Measurements from ENCODE around the gene NUP42.
A peak's percentile ranks its signal among the peaks of the same experiment; 100 is the strongest.
"Not testable (repeated sequence)": the region's sequence is repeated elsewhere in the genome, so short reads cannot be mapped to it uniquely, and the experiment has no call there.

NUP42 gene

DNA sequence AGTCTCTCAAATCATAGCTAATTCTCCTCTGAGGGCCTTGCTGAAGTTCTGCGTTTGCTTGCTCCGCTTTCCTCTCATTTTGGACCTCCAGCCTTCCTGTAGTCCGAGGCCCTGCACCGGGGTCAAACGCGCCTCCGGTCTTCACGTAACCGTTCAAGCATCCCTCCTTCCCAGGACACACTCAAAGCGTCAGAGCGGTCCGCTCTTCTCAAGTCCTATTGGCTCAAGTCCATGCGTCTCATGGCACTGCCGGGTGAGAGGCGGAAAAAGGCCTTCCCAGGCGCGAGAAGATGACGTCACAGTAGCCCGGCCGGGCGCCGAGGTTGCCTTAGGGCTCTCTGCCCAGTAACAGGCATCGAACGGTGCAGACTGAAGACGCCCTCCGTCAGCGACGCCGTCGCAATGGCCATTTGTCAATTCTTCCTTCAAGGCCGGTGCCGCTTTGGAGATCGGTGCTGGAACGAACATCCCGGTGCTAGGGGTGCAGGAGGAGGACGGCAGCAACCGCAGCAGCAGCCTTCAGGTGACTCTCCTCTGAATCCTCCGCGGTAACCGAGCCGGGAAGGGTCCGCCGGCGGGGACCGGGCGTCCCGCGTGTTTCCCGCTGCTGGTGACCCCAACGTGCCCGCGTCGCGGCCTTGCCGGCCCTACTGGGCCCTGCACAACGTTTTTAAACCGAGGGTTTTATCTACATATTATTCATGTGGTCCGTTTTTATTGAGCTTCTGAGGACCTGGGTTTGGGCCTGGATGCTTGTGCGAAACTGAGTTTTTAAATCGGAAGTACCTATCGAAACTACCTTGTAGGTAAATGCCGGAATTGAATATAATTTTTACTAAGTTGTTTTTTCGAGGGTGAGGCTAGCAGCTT, at the start of gene NUP42:
Gene NUP42 (plus strand): TSS at position 365 of the 870 bp plus-strand sequence. CDS start 38 bp downstream, at position 403.
- peak; percentile 64 to 96 (median 89) for DNase-seq

GRCh38 chr7:23133797-23134196, 48.1 kb upstream of the NUP42 start:
- no peak for DNase-seq

DNA sequence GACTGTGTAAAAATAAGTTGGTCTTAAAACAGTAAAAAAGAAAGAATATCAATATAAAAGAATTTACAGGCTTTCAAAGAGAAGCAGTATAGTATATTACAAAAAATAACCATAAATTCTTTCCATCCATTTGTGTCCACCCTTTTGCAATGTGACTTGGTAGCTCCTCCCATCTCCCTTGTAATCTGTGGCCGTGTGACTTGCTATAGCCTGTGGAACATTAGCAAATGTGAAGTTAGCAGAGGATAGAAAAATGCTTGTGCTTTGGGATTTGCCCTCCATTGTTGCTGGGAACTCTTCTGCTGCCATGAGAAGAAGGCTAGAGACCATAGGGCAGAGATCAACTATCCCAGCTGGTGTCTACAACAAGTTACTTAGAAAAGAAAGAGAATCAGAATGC, 46.1 kb upstream of the NUP42 start:
- no peak for DNase-seq

DNA sequence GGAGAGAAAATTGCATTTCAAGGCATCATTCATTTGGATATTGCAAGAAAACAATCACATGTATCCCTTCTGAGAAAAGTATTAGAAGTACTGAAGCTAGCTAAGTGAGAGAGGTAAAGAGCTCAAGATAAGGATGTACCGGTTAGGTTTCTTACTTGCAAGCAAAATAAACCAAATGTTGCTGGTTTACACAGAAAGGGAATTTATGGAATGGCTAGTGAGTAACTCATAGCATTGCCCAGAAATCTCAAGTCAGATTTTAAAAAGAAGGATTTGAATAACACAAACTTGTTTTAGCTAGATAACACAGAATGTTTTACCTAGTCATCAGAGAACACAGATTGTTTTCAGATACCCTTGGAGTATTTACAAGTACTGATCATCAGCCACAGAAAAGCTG, 45.6 kb upstream of the NUP42 start:
- DNase-seq = no peak

DNA sequence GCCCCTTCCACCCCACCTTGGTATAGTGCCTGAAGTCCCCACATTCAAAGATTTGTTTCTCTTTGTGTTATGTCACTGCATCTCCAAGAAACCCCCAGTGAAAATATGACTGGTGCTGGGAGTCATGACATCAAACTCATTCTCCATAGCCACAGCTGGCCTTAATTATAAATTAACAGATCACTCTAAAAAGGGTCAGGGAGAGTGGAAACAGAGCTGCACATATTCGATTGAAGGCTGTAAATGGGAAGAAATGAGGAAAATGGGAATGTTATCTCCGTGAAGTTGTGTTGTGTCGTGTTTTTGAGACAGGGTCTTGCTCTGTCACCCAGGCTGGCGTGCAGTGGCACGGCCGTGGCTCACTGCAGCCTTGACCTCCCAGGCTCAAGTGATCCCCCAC, 24.2 kb upstream of the NUP42 start:
- DNase-seq = no peak

DNA sequence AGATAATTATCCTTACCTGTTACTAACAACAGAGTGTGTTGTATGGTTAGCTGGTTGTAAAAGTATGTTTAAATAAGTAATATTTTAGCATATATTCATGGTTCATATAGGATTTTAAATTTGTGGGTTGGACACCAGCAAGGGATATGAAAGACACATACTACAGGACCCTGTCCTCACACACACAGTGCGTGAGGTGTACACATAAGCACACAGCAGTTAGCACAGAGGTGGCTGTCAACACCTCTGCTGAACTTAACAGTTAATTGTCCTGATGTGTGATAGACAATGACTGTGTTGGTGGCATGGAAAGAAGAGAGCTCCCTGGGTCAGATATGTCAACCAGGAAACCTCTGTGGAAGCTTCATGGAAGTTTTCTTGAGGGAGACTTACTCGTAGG, 23.3 kb upstream of the NUP42 start:
- DNase-seq = no peak

- no peak for DNase-seq
Observed at GRCh38 chr7:23161482-23161881, 20.4 kb upstream of the NUP42 start.

GRCh38 chr7:23164846-23165245, 17.0 kb upstream of the NUP42 start:
- no peak for DNase-seq

DNA sequence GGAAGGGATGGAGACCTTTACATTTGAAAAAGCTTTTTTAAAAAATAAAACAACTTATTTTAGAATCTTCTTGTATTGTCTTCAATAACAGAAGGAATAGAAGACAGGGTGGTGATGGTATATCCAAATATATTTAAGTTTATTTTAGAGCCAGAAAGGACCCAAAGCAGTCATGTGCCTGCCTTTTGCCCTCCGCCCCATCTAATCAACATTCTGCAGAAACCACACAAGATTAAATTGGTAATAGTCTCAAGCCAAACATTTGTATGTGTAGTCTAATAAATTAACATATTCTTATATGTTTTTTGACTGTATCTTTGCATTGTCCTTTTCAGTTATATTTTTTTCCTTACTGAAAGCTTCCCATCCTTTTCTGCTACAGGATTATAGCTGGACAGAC, 16.5 kb upstream of the NUP42 start:
- no peak for DNase-seq

DNA sequence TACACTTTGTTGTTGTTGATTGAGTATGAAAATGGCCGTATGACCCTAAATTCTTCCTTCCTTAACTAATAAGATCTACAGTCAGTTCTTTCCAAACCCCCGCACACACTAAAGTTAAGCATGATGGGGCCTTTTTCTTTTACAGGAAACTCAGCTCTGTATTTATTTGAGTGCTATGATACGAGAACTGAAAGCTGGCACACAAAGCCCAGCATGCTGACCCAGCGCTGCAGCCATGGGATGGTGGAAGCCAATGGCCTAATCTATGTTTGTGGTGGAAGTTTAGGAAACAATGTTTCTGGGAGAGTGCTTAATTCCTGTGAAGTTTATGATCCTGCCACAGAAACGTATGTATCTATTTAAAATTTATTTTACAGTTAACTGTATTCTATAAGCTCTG, 14.2 kb upstream of the NUP42 start:
- DNase-seq = no peak

DNA sequence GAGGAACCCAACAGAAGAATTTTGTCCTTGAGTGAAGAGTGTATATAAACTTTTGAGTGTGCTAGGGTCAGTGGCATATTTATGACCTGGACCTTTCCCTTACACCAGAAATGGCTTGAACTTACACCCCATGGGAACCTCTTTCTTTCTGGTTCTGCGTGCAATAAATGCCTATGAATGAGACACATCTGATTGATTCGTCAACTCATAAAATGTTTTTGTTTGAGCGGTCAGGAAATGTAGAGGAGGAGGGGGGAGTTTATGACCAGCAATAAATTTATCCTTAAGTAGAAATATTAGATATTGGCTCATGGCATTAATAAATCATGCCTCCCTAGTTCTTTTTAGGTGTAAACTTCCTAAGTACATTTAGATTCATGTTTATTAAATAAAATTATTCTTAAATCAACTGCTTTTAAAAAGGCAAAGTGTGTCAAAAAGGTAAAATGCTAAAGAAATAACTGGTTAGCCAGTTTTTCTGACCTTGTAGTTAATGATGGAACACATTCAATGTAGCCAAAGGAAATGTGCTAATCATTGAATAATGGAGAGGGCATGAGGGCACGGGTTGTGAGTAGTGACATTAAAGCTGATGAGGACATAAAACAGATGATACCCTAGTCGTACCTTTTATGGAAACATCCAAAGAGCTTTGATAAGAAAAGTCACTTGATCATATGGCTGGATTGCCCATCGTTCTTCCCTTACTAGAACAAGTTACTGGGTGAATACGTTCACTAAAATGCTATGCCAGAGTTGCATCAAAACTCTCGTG, 13.6 kb upstream of the NUP42 start:
- no peak for DNase-seq

DNA sequence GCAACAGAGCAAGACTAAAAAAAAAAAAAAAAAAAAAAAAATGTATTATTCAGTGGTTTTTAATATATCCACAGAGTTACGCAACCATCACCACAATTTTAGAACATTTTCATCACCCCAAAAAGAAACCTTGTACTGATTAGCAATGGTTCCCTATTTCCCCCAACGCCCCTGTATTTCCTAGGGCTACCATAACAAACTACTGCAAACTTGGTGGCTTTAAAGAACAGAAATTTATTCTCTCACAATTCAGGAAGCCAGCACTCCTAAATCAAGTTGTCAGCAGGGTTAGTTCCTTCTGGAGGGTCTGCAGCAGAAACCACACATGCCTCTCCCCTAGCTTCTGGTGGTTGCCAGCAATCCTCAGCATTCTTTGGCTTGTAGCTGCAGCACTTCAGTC, 5.9 kb upstream of the NUP42 start:
- no peak for DNase-seq

DNA sequence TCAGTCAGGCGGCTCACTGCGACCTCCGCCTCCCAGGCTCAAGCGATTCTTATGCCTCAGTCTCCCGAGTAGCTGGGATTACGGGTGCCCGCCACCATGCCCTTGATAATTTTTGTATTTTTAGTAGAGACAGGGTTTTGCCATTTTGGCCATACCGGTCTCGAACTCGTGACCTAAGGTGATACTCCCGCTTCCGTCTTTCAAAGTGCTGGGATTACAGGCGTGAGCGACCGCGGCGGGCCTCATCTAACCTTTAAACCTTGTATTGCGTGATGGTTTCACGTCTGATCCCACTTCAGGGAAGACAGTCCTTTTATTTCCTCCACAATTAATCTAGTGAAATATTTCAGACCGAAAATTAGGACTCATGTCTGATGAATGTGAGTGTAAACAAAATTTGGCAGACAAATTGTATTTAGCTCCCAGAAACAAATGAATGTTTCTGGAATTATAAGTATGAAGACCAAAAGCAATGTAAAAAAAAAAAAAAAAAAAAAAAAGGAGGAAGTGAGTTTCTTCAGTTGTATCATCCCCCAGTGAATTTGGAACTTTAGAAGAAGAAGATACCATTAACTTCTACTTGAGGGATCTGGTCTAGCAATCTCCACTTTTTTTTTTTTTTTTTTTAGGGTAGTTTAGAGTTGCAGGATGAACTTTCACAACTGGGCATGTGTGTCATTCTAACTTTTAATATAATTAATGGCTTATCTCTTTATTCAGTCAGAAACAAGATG, 1.6 kb downstream of the NUP42 start:
- DNase-seq = no peak

- DNase-seq = no peak
Observed at GRCh38 chr7:23184291-23184690, 2.4 kb downstream of the NUP42 start.

DNA sequence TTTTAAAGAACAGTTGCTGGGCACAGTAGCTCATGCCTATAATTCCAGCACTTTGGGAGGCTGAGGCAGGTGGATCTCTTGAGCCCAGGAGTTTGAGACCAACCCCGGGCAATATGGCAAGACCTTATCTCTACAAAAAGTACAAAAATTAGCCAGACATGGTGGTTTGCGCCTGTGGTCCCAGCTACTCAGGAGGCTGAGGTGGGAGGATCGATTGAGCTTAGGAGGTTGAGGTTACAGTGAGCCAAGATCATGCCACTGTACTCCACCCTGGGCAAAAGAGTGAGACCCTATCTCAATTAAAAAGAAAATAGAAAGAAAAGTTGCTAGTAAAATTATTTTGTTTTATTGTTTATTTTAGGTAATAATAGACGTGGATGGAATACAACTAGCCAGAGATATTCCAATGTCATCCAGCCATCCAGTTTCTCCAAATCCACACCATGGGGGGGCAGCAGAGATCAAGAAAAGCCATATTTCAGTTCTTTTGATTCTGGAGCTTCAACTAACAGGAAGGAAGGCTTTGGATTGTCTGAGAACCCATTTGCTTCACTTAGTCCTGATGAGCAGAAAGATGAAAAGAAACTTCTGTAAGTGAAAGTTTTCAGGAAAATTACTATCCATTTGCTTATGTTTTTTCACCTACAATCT, 3.0 kb downstream of the NUP42 start:
- DNase-seq = peak in 30 of 51 donors; percentile 4 to 79 (median 26)

GRCh38 chr7:23185980-23186379, 4.1 kb downstream of the NUP42 start:
- no peak for DNase-seq

- DNase-seq = no peak
Observed at GRCh38 chr7:23191022-23191421, 9.2 kb downstream of the NUP42 start.

DNA sequence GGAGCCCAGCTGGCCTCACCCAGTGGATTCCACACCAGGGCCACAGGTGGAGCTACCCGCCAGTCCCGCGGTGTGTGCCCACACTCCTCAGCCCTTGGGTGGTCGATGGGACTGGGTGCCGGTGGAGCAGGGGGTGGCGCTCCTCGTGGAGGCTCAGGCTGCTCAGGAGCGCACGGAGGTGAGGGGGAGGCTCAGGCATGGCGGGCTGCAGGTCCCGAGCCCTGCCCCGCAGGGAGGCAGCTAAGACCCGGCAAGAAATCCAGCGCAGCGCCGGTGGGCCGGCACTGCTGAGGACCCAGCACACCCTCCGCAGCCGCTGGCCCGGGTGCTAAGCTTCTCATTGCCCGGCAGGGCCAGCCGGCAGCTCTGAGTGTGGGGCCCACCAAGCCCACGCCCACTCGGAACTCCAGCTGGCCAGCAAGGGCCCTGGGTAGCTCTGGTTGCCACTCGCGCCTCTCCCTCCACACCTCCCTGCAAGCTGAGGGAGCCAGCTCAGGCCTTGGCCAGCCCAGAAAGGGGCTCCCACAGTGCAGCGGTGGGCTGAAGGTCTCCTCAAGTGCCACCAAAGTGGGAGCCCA, 11.9 kb downstream of the NUP42 start:
- not testable (repeated sequence) for DNase-seq

- DNase-seq = no peak
Observed at GRCh38 chr7:23196306-23196705, 14.5 kb downstream of the NUP42 start.

GRCh38 chr7:23197745-23198144, 15.9 kb downstream of the NUP42 start:
- not testable (repeated sequence) for DNase-seq

- DNase-seq = no peak
Observed at GRCh38 chr7:23200331-23200730, 18.5 kb downstream of the NUP42 start.
